Left lung (tissue), 10 donors: ENCODE data around the gene PHOSPHO2. TPM values are rescaled to one million over a fixed set of nuclear protein-coding genes. Genes with fewer than 3 reads are reported as not detected.

Source experiments
- ATAC-seq: fragments of 200-7000 bp; cut with Tn5 transposase; one replicate; pipeline ENCODE4 v1.9.1; 2020; ENCODE audit warnings: moderate library complexity
- DNase-seq, 4 donors: peaks; one replicate each; pipeline ENCODE4 v3.0.0-alpha.2; 2013 to 2020
- H3K27ac ChIP-seq, 2 donors: fragments of 200-600 bp; sonication (generic) in 1 of 2; one replicate each; pipeline versions ENCODE4 v1.5.0 to v1.8.0; 2020 to 2021
- H3K27me3 ChIP-seq, 2 donors: fragments of 200-600 bp; sonication (generic) in 1 of 2; one replicate each; pipeline versions ENCODE4 v1.5.0 to v1.8.0; 2020 to 2021
- H3K36me3 ChIP-seq, 2 donors: fragments of 200-600 bp; sonication (generic) in 1 of 2; one replicate each; pipeline versions ENCODE4 v1.5.0 to v1.8.0; 2020 to 2021
- H3K4me1 ChIP-seq, 2 donors: fragments of 200-600 bp; one replicate each; pipeline ENCODE4 v1.8.0; 2021
- H3K4me3 ChIP-seq, 2 donors: fragments of 200-600 bp; sonication (generic) in 1 of 2; one replicate each; pipeline versions ENCODE4 v1.5.0 to v1.8.0; 2020 to 2021; ENCODE audit warnings: mild to moderate bottlenecking in 1 of 2
- H3K9me3 ChIP-seq, 2 donors: fragments of 200-600 bp; sonication (generic) in 1 of 2; one replicate each; pipeline versions ENCODE4 v1.5.0 to v1.8.0; 2020 to 2021
- intact Hi-C, 2 donors: fragments of 100-400 bp; cut with DNase I; formaldehyde crosslinking; loops; one replicate each; pipeline versions ENCODE4 v1.11.2 to v1.14.2; 2022
- polyA plus RNA-seq, 6 donors: library from polyadenylated mRNA; unstranded; fragments of 120-200 nt; gene quantifications; one replicate each; pipeline ENCODE4 v1.2.1, GENCODE V29; 2013; ENCODE audit not compliant: insufficient read length in 6 of 6
- total RNA-seq, 2 donors: library from RNA; stranded (reverse); fragmentation: NEBNext Ultra II Directional; extraction: Animal tissue kit (Norgen Biotek cat#: 25700); gene quantifications; one replicate each; pipeline ENCODE4 v1.2.1, GENCODE V29; 2021
- TF ChIP-seq, protein P1 (sequence below), 2 donors: fragments of 200-600 bp; sonication (generic) in 1 of 2; IDR thresholded peaks; one replicate each; pipeline versions ENCODE4 v1.5.0 to v1.8.0; 2021; ENCODE audit warnings: antibody characterized with exemption in 2 of 2
- donor health status: DM: no; HTN: yes; CAD: no.
- donor health status: DM: no; HTN: no; CAD: no.

Gene PHOSPHO2
- total and polyA plus RNA-seq, 8 donors, result 5.4 to 17.9 (median 14.2) TPM

GRCh38 chr2:169732583-169733358, 38.5 kb downstream of the PHOSPHO2 start:
- TF ChIP-seq, protein P1, sequence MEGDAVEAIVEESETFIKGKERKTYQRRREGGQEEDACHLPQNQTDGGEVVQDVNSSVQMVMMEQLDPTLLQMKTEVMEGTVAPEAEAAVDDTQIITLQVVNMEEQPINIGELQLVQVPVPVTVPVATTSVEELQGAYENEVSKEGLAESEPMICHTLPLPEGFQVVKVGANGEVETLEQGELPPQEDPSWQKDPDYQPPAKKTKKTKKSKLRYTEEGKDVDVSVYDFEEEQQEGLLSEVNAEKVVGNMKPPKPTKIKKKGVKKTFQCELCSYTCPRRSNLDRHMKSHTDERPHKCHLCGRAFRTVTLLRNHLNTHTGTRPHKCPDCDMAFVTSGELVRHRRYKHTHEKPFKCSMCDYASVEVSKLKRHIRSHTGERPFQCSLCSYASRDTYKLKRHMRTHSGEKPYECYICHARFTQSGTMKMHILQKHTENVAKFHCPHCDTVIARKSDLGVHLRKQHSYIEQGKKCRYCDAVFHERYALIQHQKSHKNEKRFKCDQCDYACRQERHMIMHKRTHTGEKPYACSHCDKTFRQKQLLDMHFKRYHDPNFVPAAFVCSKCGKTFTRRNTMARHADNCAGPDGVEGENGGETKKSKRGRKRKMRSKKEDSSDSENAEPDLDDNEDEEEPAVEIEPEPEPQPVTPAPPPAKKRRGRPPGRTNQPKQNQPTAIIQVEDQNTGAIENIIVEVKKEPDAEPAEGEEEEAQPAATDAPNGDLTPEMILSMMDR (IDR thresholded peaks at IDR 0.05), result no peak
- DNase-seq (no peak), ATAC-seq (peak; percentile 13)
- intact Hi-C loops, result no loop called here
- Histone ChIP-seq H3K27me3 (peaks cover 0 to 15% of the 10 kb centered on the region in 2 donors), H3K27ac (peak overlapping the region in 1 of 2 donors; percentile 1), H3K4me1 (peaks cover 0 to 15% of the 10 kb centered on the region in 2 donors), H3K4me3 (peak overlapping the region in 1 of 2 donors; percentile 68), H3K9me3 (no peaks in the 10 kb centered on the region), H3K36me3 (no peaks in the 10 kb centered on the region)

- Histone ChIP-seq H3K27ac (no peak overlapping the region), H3K27me3 (peaks cover 0 to 15% of the 10 kb centered on the region in 2 donors), H3K36me3 (no peaks in the 10 kb centered on the region), H3K4me3 (peak overlapping the region; percentile 68), H3K9me3 (no peaks in the 10 kb centered on the region), H3K4me1 (peaks cover 0 to 15% of the 10 kb centered on the region in 2 donors)
- intact Hi-C loops, result no loop called here
- DNase-seq (peak in 3 of 4 donors; percentile 33 to 82 (median 35)), ATAC-seq (peak; percentile 57)
- TF ChIP-seq, protein P1 (IDR thresholded peaks at IDR 0.05), result no peak
Observed at GRCh38 chr2:169734169-169734847, 40.0 kb downstream of the PHOSPHO2 start.

GRCh38 chr2:169735623-169736022, 41.4 kb downstream of the PHOSPHO2 start:
- intact Hi-C loops, result no loop called here
- H3K36me3 ChIP-seq, result no peaks in the 10 kb centered on the region
- peaks cover 0 to 15% of the 10 kb centered on the region in 2 donors for H3K27me3 ChIP-seq
- no peak for DNase-seq
- H3K4me1 ChIP-seq, result peaks cover 0 to 15% of the 10 kb centered on the region in 2 donors
- ATAC-seq, result no peak
- H3K27ac ChIP-seq, result no peak overlapping the region
- TF ChIP-seq, protein P1 (IDR thresholded peaks at IDR 0.05), result no peak
- H3K9me3 ChIP-seq, result no peaks in the 10 kb centered on the region
- no peak overlapping the region for H3K4me3 ChIP-seq

GRCh38 chr2:169736902-169737301, 42.6 kb downstream of the PHOSPHO2 start:
- Histone ChIP-seq H3K4me1 (peaks cover 0 to 15% of the 10 kb centered on the region in 2 donors), H3K4me3 (peak overlapping the region in 1 of 2 donors; percentile 2), H3K9me3 (no peaks in the 10 kb centered on the region), H3K27me3 (peaks cover 0 to 15% of the 10 kb centered on the region in 2 donors), H3K36me3 (no peaks in the 10 kb centered on the region), H3K27ac (no peak overlapping the region)
- ATAC-seq (no peak), DNase-seq (no peak)
- TF ChIP-seq, protein P1 (IDR thresholded peaks at IDR 0.05), result no peak
- intact Hi-C loops, result no loop called here
